Measurements from ENCODE around the gene EIF4B. TPM values are rescaled to one million over a fixed set of nuclear protein-coding genes. Genes with fewer than 3 reads are reported as not detected.

The EIF4B gene
- total and polyA plus RNA-seq, 9 of the 15 experiments (the other 6 are each of a cell fraction or from before 2014, with no cell fraction given) = 138 to 669 (median 552) TPM

- TF ChIP-seq ZNF609 (CRISPR knock-in tag; IDR thresholded peaks at IDR 0.05; ENCODE audit: borderline replicate concordance) (0 out of 2 replicates have a peak, but pooled peaks have one; percentile 14), PYGO2 (tag; IDR thresholded peaks at IDR 0.05) (no peak), RB1 (IDR thresholded peaks at IDR 0.05; ENCODE audit: low read depth) (peak; percentile 81; the same call in 1 of the 2 replicates), E2F6 (IDR thresholded peaks at IDR 0.05; ENCODE audit: borderline replicate concordance in 1 of 2, extremely low read depth in 1 of 2, insufficient read depth in 1 of 2, insufficient read length in 1 of 2, low read depth in 1 of 2, low read length in 1 of 2, poor library complexity in 1 of 2, severe bottlenecking in 1 of 2) (peak in 1 of 2 experiments; percentile 37), NRF1 (conservative IDR thresholded peaks at IDR 0.05 in 1 of 2, IDR thresholded peaks at IDR 0.05 in 1 of 2) (no peak), SAFB2 (IDR thresholded peaks at IDR 0.05; ENCODE audit: borderline replicate concordance, low read depth, low read length, severe bottlenecking) (no peak), ZNF165 (CRISPR knock-in tag; IDR thresholded peaks at IDR 0.05; ENCODE audit: borderline replicate concordance) (no peak), ZFX (CRISPR knock-in tag; IDR thresholded peaks at IDR 0.05) (peak; percentile 41; the same call in 1 of the 2 replicates), ZNF639 (CRISPR knock-in tag; conservative IDR thresholded peaks at IDR 0.05 in 1 of 2, IDR thresholded peaks at IDR 0.05 in 1 of 2) (peak in 1 of 2 experiments; percentile 95; a peak in 2 of 4 replicates), ZBTB12 (CRISPR knock-in tag; IDR thresholded peaks at IDR 0.05) (no peak), THAP12 (CRISPR knock-in tag; IDR thresholded peaks at IDR 0.05) (peak; percentile 34; the same call in 1 of the 2 replicates)
These were observed 41.2 kb downstream of the EIF4B start (continued) for GRCh38 chr12:53047221-53048032.
